Left lobe of liver (tissue), 2 donors: ENCODE results near the gene CDT1. TPM values are rescaled to one million over a fixed set of nuclear protein-coding genes. Genes with fewer than 3 reads are reported as not detected.

Experiments used
- ATAC-seq: fragments of 200-7000 bp; cut with Tn5 transposase; one replicate; pipeline ENCODE4 v1.9.1; 2020; ENCODE audit warnings: mild to moderate bottlenecking, moderate library complexity
- DNase-seq: peaks from one replicate; pipeline ENCODE4 v3.0.0-alpha.2; 2020; ENCODE audit warnings: low spot score
- total RNA-seq: library from RNA; stranded (reverse); gene quantifications from one replicate; pipeline ENCODE4 v1.2.1, GENCODE V29; 2021
- donor health status: DM: no; HTN: no; CAD: no; lungs with moderate emphysema.
- donor health status: DM: no; HTN: yes; CAD: no.

Gene CDT1
- total RNA-seq, 1 donor from 2014 or later, result 0.50 TPM

- DNase-seq, result no peak
- no peak for ATAC-seq
Observed at GRCh38 chr16:88854306-88855111, 50.9 kb downstream of the CDT1 start.

- ATAC-seq (no peak), DNase-seq (no peak)
Observed at GRCh38 chr16:88855176-88855575, 51.6 kb downstream of the CDT1 start.

- DNase-seq (no peak), ATAC-seq (no peak)
Observed at GRCh38 chr16:88855736-88856121, 52.1 kb downstream of the CDT1 start.

GRCh38 chr16:88856122-88856827 is 52.7 kb downstream of the CDT1 start:
- ATAC-seq (peak; percentile 36), DNase-seq (no peak)

GRCh38 chr16:88856828-88857727 is 53.5 kb downstream of the CDT1 start, which contains the start of the genes GALNS and TRAPPC2L:
GALNS (minus strand) TSS chr16:88856947; CDS start chr16:88856877, 70 bp downstream.
TRAPPC2L (plus strand) TSS chr16:88857127; CDS start chr16:88857151, 24 bp downstream.
- peak; percentile 96 for ATAC-seq
- peak; percentile 99 for DNase-seq

GRCh38 chr16:88857728-88858339 is 54.2 kb downstream of the CDT1 start:
- peak; percentile 70 for ATAC-seq
- peak; percentile 74 for DNase-seq

Other genes starting within 250 kb of the CDT1 start
- gene ZC3H18, start 233.4 kb upstream of the CDT1 start, total RNA-seq, result 18.1 TPM
- gene IL17C, start 165.2 kb upstream of the CDT1 start, total RNA-seq, result not detected
- gene CYBA, start 152.7 kb upstream of the CDT1 start, total RNA-seq, result 32.5 TPM
- gene MVD, start 140.7 kb upstream of the CDT1 start, total RNA-seq, result 16.2 TPM
- 0.43 TPM for gene SNAI3, start 117.3 kb upstream of the CDT1 start, total RNA-seq
- gene RNF166, start 97.4 kb upstream of the CDT1 start, total RNA-seq, result 10.4 TPM
- 8.3 TPM for gene CTU2, start 97.3 kb upstream of the CDT1 start, total RNA-seq
- 67.8 TPM for gene PIEZO1, start 18.6 kb upstream of the CDT1 start, total RNA-seq
- 68.9 TPM for gene APRT, start 8.1 kb downstream of the CDT1 start, total RNA-seq
- gene GALNS, start 53.2 kb downstream of the CDT1 start, total RNA-seq, result 23.1 TPM
- 20.2 TPM for gene TRAPPC2L, start 53.3 kb downstream of the CDT1 start, total RNA-seq
- 0.23 TPM for gene PABPN1L, start 62.9 kb downstream of the CDT1 start, total RNA-seq
- gene CBFA2T3, start 173.4 kb downstream of the CDT1 start, total RNA-seq, result 11.0 TPM